ENCODE results near the gene DCTN5.

DNA sequence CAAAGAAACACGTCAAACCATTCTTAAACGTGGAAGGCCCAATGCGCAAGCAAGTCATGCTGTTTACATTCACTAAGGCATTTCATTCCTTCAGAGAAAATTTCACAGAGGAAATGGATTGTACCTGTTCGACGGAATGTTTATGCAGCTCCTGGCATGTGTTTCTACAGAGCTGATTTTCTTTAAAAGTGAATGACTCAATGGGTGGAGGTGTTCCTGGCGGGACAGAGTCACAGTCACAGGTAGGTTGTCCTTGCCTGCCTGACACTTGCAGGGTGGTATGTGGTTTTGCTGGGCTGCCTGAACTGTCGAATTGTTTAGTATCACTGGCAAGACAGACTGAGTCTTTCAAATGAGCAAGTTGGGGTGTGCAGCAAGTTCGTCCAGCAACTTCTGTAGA is 11.8 kb upstream of the DCTN5 start:
- TF ChIP-seq POLR2AphosphoS5 (IDR thresholded peaks at IDR 0.05) (no peak), POLR2A (IDR thresholded peaks at IDR 0.05) (no peak)
- TF ChIP-seq, protein P1, sequence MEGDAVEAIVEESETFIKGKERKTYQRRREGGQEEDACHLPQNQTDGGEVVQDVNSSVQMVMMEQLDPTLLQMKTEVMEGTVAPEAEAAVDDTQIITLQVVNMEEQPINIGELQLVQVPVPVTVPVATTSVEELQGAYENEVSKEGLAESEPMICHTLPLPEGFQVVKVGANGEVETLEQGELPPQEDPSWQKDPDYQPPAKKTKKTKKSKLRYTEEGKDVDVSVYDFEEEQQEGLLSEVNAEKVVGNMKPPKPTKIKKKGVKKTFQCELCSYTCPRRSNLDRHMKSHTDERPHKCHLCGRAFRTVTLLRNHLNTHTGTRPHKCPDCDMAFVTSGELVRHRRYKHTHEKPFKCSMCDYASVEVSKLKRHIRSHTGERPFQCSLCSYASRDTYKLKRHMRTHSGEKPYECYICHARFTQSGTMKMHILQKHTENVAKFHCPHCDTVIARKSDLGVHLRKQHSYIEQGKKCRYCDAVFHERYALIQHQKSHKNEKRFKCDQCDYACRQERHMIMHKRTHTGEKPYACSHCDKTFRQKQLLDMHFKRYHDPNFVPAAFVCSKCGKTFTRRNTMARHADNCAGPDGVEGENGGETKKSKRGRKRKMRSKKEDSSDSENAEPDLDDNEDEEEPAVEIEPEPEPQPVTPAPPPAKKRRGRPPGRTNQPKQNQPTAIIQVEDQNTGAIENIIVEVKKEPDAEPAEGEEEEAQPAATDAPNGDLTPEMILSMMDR (IDR thresholded peaks at IDR 0.05 in 8 of 11, conservative IDR thresholded peaks at IDR 0.05 in 3 of 11), result no peak
